Endothelial cell of hepatic sinusoid (primary cell): ENCODE results near the gene DDN.

Experiments used
- in situ Hi-C: cut with HindIII; loops from 2 replicates; pipeline ENCODE4 v1.10.0; 2017; ENCODE audit warnings: low sequenced_read_pairs

Gene DDN

DNA sequence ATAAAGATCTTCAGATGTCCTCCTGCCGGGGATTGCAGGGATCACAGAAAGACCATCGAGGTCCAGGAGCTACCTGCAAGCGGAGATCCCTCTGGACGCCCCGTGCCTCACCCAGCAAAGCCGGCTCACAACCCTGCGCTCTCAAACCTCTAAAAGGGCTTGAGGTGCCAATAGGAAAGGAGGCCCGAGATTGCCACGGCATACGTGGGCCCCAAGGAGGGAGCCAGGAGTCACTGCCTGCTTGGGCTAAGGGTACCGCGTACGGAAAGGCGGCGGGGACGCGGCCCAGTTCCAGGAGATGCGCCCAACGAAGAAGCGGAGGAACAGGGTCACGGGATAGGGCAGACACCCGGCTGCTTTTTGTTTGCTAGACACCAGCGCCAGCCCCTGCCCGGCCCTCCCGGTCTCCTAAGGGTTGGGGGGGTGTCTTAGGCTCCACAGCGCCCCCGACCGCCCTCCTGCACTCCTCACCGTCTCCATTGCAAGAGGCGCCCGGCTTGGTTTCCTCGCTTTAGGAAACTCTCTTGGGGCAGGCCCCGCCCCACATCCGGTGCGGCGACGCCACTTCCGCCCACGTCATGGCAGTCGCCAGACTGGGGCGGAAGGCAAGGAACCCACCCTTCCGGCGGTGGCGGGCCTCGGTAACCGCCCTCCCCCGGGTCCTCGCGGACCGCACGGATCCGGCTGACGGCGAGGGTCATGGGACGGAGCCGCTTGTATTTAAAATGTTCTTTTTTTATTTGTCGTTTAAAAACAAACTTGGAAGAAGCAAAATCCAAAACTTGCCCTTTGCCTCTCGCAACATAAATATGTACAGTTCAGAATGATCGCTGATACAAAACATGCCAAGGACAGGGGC is 19.3 kb upstream of the DDN start, which contains the start of gene PRKAG1:
Gene PRKAG1 (minus strand): TSS at position 516 of the 859 bp plus-strand sequence. CDS start 36 bp downstream, at position 480.
- in situ Hi-C loops: no loop called here

DNA sequence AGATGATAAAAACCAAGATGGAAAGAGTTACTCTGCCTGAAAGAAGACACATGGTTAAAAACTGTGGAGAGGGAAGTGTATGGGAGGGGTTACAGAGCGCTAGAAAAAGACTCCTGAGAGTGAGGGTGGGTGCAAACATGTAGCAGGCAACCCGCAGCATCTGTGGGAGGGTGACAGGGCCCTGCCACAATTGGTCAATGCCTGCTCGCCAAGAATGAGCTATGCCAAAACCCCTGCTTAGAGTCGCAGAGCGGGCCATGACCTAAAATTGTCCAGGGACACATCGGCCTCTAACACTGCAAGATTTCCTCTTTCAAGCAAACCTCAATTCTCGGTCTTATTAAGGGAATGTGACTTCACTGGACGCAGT is 18.7 kb upstream of the DDN start:
- in situ Hi-C loops: no loop called here

DNA sequence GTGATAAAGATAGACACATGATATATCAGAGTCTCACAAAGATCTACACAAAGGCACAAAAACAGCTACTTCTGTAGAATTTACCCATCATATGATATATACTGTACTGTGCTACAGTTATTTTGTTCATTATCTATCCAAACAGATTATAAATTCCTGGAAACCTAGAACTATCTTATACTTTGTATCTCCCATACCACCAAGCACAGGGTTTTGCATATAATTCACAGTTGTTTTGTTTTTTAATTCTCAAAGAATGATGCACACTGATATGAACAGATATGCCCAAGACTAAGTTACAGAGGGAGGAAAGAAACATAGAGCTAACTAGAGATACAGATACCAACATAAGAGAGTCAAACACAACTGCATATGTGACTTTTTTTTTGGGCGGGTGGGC is 16.0 kb upstream of the DDN start:
- in situ Hi-C loops: no loop called here

DNA sequence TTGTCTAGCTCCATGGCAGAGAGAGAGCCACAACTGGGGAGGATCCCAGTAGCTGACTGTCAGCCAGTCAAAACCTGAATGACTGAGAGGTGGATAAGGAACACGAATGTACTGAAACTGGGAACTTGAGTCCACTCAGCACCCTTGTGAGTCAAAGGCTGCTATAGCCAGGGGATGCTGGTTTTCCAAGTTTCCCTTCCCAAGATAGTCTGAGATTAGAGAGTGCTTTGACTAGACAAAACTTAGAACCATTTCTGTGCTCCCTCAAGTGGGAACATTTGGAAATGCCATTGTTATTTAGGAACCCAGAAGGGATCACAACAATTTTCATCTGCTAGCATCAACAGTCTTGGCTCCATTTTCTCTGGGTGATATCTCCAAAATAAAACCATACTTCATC is 15.4 kb upstream of the DDN start:
- in situ Hi-C loops: no loop called here

DNA sequence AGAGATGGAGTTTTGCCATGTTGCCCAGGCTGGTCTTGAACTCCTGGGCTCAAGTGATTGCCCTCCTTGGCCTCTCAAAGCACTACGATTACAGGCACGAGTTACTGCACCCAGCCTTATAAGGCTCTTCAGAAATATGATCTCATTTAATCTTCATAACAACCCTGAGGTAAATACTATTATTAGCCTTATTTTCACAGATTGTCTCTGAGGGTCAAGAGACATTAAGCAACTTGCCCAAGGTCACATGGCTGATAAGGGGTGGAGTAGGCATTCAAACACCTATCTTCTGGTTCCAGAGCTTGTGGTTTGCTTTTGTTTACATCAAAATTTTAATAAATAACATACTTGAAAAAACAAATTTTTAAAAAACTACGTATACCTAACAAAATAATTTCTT is 14.3 kb upstream of the DDN start:
- in situ Hi-C loops: no loop called here

DNA sequence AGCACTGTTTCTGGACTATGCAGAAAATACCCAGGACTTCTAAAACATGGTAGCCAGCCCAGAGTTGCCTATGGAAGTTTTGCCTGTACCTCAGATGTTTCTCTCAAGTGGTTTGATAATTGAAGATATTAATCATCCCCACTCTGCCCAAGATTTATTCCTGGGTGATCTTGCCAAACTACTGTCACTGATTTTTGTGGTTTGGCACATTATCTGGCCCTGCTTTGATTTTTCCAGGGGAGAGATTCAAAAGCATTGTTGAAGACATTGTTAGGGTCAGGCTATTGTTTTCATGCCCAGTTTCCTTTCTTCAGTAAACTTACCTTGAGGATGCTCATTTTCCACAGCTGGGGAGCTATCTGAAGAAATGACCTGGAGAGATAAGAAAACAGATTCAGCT is 13.6 kb upstream of the DDN start:
- in situ Hi-C loops: no loop called here

DNA sequence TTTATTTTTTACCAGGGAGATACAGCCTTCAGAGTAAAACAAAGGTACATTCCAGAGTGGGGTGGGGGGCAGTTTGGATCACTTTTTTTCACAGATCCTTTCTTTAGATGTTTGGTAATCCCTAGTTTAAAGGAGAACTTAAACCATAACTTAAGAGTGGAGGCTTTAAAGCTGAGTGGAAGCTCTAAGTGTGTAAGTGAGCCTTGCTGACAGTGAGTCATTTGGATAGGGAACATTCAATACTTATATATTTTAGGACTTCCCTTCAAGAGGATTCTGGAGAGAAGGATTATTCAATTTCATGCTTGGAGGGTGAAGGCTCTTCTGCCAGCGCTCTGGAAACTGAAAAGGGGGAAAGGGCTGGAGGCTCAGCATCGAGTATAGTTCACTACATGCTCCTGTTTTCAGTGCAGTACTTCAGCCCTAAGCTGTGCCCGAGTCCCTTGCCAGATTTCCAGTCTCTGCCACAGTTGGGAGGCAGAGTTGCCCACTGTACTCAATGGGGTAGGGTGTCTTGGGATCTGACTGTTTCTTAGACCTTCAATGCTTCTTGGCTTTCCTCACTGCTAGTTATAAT is 11.0 kb upstream of the DDN start:
- in situ Hi-C loops: no loop called here

DNA sequence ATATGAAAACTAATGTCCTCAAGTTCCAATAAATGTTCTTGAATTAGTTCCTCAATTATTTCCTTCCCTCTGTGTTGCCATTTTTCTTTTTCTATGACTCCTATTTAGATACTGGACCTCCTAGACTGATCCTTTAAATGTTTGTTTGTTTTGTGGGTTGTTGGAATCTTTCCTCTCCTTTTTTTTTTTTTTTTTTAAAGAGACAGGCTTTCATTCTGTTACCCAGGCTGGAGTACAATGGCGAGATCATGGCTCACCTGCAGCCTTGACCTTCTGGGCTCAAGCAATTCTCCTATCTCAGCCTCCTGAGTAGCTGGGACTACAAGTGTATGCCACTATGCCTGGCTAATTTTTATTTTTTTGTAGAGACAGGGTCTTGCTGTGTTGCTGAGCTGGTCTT is 9.8 kb upstream of the DDN start:
- in situ Hi-C loops: no loop called here

DNA sequence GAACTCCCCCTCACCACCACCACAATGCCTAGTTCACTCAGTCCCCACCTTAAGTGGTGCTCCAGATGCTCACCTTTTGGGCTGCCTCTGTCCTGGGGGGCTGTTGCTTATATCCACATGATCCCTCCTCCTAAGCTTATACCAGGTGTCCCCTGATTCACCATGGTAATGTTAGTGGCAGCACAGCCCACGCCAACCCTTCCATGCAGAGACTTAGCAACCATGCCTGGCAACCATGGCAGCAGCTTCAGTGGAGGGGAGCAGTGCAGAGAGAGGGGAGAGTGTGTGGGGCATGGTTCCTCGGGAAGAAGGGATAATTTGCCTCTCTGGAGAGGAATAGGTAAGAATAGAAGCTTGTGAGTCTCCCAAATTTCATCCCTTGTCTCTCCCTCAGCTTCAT is 1.2 kb upstream of the DDN start:
- in situ Hi-C loops: loop anchor here (5.0 kb wide), 1 partner anchor 33 kb away; no protein-coding TSS in a partner anchor

DNA sequence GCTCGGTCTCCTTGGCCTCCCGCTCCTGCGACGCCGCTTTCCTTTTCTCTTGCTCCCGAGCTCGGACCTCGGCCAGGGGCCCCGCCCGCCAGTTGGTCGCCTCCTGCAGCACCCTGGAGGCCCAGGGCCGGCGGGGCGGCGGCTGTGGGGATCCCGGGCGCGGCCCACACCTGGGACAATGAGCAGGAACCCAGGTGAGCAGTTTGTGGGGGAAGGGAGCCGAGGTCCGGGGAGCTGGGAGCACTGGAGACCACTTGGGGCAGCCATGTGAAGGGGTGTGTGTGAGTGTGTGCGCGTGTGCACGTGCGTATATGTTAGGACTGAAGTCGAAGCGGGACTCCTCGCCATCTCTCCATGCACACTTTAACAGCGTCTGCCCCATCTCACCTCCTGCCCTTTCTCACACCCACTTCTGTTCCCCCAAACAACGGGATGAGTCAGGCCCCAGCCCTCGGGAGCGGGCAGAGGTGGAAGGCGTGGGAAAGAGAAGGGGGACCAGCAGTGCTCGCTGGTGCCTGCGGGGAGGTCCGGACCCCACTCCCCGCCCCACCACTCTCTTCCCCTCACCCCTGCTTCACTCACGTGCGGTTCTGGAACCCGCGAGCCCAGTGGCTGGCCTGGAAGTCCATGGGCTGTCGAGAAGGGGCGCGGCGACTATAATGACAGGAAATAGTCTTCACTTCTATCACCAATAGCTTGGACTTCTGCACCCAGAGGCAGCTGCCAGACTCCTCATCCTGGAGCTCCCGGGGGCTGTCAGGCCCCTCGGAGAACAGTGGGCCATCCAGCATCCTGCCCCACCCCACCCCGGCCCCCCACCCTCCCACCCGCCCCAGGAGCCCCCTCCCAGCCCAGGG is 450 bp downstream of the DDN start:
- in situ Hi-C loops: no loop called here

DNA sequence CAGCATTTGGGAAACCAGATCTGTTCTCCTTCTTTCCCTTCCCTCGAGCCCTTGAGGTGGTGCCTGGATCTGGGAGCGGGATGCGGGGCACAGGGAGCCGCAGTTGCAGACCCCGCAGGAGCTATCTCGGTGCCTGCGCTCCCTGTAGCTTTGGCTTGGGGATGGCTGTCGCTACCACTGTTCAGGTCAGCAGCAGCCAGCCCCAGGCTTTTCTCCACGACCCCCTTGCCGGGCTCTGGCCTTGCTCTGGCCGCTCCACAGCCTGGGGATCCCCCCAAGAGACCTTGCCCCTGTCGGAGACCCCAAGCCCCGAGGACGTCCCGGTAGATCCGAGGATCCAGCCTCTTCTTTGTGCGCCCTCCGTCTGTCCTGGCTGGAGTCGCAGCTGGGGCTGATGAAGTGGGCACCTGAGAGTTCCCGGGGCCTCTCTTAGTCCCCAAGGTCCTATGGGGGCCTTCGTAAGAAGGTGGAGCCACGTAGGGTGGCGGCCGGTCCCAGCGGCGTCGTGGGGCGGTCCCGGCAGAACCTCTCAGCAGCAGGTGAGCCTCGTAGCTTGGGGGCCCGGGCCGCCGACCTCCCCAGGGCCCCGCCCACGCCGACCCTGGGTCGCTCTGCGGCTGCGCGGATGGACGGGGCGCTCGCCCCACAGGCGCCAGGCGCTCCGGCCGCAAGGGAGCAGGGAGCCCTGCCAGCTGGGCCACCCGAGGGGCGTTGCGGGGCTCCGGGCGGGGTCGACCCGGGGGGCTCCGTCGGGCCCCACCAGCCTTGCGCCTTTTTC is 1.3 kb downstream of the DDN start:
- in situ Hi-C loops: no loop called here

DNA sequence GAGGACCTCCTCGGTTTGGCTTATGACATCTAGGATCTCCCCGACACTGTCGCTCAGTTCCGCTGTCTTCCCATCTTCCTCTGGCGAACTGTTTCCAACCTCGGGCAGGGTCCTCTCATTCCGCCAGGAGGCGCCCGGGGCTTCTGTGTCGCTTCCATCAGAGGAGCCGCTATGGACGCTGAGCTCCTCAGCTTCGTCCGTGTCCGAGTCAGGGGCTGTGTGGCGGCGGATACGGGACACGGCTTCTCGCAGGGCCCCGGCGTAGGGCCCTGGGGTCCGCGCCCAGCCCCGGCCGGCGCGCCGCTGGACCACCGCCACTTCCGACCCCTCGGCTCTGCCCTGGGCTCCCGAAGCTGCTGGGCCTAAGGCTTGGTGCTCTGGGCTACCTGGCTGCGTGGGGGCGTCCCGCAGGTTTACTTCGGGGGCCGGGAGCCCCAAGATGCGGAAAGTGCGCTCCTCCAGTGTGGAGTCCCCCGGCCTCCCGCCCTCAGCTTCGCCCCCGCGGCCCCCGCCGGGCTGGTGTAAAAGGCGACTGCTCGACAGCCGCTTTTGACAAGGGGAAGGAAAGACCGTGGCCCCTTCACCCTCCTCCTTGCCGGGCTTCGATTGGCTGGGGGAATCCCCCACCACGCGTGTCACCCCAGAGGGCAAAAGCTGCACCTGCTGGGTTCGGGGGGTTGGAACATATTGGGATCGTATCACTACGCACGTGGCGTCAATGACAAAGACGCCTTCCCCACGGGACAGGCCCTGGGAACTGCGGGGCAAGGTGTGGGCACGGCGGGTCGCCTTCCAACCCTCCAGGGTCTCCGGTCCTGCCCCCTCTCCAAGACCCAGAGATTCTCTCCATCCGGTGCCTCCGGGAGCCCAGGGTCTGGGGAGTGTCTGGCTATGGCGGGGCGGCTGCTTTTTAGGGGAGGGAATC is 2.1 kb downstream of the DDN start:
- in situ Hi-C loops: no loop called here

DNA sequence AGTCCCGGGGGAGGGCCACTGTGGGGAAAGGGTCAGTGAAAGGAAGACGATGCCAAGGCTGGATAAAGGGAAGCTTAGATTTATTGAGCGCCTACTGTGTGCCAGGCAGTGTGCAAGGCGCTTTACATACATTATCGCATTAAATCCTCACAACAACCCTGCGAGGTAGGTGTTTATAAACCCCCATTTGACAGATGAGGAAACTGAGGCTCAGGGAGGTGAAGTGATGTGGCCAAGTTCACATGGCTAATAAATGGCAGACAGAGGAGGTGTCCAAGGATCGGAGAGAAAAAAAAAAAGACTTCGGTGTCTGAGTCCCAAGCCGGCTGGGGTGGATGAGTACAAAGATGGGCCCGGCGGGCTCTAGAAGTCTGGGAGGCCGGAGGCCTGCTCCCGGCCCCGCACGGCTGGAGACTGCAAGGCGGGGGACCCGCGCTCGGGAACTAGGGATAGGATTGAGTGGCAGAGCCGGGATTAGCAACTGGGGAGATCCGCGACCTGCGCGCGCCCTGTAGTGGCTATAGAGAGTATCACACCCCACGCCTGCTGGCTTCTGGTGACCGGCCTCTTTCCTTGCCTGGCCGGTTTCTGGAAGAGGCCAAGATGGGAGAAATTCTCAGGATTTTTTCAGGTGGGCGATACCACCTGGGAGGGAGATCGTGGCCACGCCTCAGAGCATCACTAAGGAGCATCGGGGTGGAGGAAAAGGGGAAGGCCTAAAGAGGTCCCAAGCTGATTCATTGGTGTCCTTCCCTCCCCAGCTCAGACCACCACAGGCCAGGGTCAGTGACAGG is 3.9 kb downstream of the DDN start:
- in situ Hi-C loops: no loop called here

DNA sequence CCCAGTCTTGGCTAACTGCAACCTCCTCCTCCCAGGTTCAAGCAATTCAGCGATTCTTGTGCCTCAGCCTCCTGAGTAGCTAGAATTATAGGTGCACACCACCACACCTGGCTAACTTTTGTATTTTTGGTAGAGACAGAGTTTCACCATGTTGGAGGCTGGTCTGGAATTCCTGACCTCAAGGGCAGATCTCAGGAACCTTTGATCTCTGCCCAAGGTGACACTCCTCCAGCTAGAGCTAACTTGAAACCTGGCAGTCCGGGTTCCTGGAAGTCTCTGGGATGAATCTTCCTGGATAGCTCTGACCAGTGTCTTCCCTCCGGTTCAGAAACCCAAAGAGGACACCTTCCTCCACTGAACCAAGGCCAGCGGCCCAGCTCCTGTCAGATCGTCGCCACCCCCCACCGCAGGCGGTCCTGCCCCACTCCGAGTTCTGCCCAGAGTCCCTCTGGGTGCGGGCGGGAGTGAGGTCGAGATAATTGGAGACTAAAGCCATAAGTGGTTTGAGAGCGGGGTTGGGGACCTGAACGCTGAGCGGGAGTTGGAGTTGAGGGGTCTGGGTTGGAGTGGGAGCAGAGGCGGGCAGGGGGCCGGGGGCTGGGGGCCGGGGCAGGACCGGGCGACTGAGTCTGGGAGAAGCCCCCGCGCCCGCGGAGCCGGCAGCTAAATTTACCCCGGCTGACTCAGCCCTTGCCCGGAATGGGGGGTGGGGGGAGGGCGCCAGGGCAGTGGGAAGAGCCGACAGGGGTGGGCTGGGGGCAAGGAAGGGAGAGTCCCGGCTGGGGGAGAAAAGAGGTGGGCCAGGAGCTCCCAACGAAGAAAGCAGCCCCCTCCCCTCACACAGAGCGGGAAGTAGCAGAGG is 4.7 kb downstream of the DDN start:
- in situ Hi-C loops: no loop called here

DNA sequence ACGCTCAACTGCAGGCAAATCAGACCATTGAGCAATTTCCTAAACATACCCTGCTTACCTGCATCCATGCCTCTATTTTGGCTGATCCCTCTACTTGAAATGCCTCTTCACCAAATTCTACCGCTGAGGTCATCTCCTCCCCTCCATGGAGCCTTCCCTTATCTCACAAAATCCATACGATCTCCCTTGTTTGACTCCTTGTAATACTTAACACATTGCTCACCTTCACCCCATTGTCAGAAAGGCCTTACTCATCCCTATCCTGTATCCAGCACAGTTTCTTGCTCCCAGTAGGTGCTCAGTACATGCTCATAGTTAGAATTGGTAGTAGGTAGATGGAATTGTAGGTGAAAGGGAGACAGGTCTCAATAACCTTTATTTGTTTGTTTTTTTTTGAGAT is 5.4 kb downstream of the DDN start:
- in situ Hi-C loops: no loop called here

DNA sequence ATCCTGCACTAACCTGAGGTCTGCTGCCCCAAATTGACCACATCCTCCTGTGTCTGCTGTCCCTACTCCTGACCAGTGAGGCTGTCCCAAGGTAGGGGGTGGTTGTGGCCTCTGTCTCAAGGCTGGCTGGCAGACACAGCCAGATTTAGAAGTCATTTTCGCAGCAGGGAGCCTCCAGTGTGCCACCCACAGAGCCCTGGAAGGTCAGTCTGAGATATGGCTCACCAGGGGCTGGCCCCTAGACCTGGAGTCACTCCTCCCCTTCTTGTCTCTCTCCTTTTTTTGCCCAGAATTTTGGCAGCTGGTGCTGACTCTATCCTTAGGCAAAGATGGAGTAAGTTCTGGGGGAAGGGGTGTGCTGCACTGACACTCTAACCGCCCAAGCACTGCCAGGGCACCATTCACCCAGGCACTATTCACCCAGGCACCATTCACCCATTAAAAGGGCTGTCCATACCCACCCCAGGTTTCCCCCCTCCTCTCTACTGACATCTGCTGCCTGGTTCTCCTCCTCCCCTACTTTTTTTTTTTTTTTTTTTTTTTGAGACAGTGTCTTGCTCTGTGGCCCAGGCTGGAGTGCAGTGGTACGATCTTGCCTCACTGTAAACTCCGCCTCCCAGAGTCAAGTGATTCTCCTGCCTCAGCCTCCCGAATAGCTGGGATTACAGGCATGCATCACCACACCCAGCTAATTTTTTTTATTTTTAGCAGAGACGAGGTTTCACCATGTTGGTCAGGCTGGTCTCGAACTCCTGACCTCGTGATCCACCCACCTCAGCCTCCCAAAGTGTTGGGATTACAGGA is 7.7 kb downstream of the DDN start:
- in situ Hi-C loops: no loop called here

DNA sequence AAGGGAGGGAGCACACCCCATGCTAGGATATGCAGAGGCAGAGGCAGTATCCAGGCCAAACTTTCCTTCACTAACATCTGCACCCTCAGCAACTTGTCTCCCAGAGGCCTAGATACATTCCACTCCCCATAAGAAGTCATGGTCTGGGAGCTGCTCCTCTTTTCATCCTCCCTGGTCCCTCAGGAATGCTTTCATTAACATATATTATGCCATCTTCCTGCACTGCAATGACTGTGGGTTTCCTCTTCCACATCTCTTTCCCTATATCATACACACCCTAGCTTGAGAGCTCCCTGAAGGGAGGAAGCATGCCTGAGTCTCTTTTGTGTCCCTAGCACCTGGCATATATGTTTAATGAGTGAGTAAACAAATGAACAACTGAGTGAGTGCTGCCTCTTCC is 8.6 kb downstream of the DDN start:
- in situ Hi-C loops: no loop called here
